Glomerular endothelial cell (primary cell): Measurements from ENCODE around the gene MPRIP. TPM values are rescaled to one million over a fixed set of nuclear protein-coding genes. Genes with fewer than 3 reads are reported as not detected.
A peak's percentile ranks its signal among the peaks of the same experiment; 100 is the strongest.

Source experiments
- DNase-seq: peaks from one replicate; pipeline ENCODE4 v3.0.0-alpha.2; 2011; ENCODE audit warnings: low read depth, low spot score; ENCODE audit errors: extremely low read depth
- total RNA-seq: library from RNA; depleted of rRNA; stranded (reverse); fragments of >200 nt; gene quantifications from 2 replicates; pipeline ENCODE4 v1.2.3, GENCODE V29; 2015

The MPRIP gene
- total RNA-seq, 1 donor from 2014 or later, result 160 TPM

GRCh38 chr17:17141860-17142552 lies 99.7 kb downstream of the MPRIP start:
- DNase-seq, result no peak

GRCh38 chr17:17142556-17142955 lies 100.3 kb downstream of the MPRIP start:
- DNase-seq, result no peak

- no peak for DNase-seq
Observed at GRCh38 chr17:17143501-17143900, 101.2 kb downstream of the MPRIP start.

GRCh38 chr17:17144061-17144460 lies 101.8 kb downstream of the MPRIP start:
- no peak for DNase-seq

GRCh38 chr17:17144916-17145665 lies 102.8 kb downstream of the MPRIP start:
- no peak for DNase-seq

- DNase-seq, result no peak
Observed at GRCh38 chr17:17146786-17147406, 104.6 kb downstream of the MPRIP start.

- no peak for DNase-seq
Observed at GRCh38 chr17:17147821-17148220, 105.6 kb downstream of the MPRIP start.

- DNase-seq, result no peak
Observed at GRCh38 chr17:17149520-17150447, 107.5 kb downstream of the MPRIP start.

GRCh38 chr17:17150448-17150800 lies 108.2 kb downstream of the MPRIP start:
- DNase-seq, result no peak

- no peak for DNase-seq
Observed at GRCh38 chr17:17151055-17151454, 108.8 kb downstream of the MPRIP start.

GRCh38 chr17:17151541-17151940 lies 109.3 kb downstream of the MPRIP start:
- DNase-seq, result no peak

- DNase-seq, result peak; percentile 57
Observed at GRCh38 chr17:17151962-17152361, 109.7 kb downstream of the MPRIP start.

- no peak for DNase-seq
Observed at GRCh38 chr17:17152385-17152784, 110.1 kb downstream of the MPRIP start.

GRCh38 chr17:17153071-17153470 lies 110.8 kb downstream of the MPRIP start:
- DNase-seq, result no peak

- DNase-seq, result no peak
Observed at GRCh38 chr17:17153709-17154108, 111.5 kb downstream of the MPRIP start.

GRCh38 chr17:17154556-17154955 lies 112.3 kb downstream of the MPRIP start:
- no peak for DNase-seq

- DNase-seq, result no peak
Observed at GRCh38 chr17:17154981-17155380, 112.7 kb downstream of the MPRIP start.

- DNase-seq, result no peak
Observed at GRCh38 chr17:17155568-17155967, 113.3 kb downstream of the MPRIP start.

GRCh38 chr17:17156107-17156506 lies 113.8 kb downstream of the MPRIP start:
- no peak for DNase-seq

- no peak for DNase-seq
Observed at GRCh38 chr17:17156511-17156910, 114.3 kb downstream of the MPRIP start.

- DNase-seq, result no peak
Observed at GRCh38 chr17:17157041-17157440, 114.8 kb downstream of the MPRIP start.
